NCI-H1930 (cell line): ENCODE data around the gene TMPRSS11D.

ENCODE experiments used
- DNase-seq, 2 experiments: peaks; one replicate each; lab custom pipeline; 2025; lab: John Stamatoyannopoulos, UW

TMPRSS11D gene

GRCh38 chr4:67883902-67884301 lies at the start of gene TMPRSS11D:
Gene TMPRSS11D, minus strand, starts transcription at chr4:67884002. Its CDS starts 69 bp downstream, at chr4:67883933.
- no peak for DNase-seq

GRCh38 chr4:67933038-67933437 lies 49.2 kb upstream of the TMPRSS11D start:
- no peak for DNase-seq

- DNase-seq, result no peak
Measured at GRCh38 chr4:67931256-67931655, 47.5 kb upstream of the TMPRSS11D start.

GRCh38 chr4:67929426-67929825 lies 45.6 kb upstream of the TMPRSS11D start:
- no peak for DNase-seq

- no peak for DNase-seq
Measured at GRCh38 chr4:67928546-67928945, 44.7 kb upstream of the TMPRSS11D start.

GRCh38 chr4:67927251-67927650 lies 43.4 kb upstream of the TMPRSS11D start:
- no peak for DNase-seq

GRCh38 chr4:67926485-67926884 lies 42.7 kb upstream of the TMPRSS11D start:
- DNase-seq, result no peak

- DNase-seq, result no peak
Measured at GRCh38 chr4:67922697-67923096, 38.9 kb upstream of the TMPRSS11D start.

- no peak for DNase-seq
Measured at GRCh38 chr4:67918428-67918827, 34.6 kb upstream of the TMPRSS11D start.

GRCh38 chr4:67915400-67915966 lies 31.7 kb upstream of the TMPRSS11D start:
- DNase-seq, result no peak

GRCh38 chr4:67912080-67912479 lies 28.3 kb upstream of the TMPRSS11D start:
- no peak for DNase-seq

- DNase-seq, result no peak
Measured at GRCh38 chr4:67911638-67912037, 27.8 kb upstream of the TMPRSS11D start.

GRCh38 chr4:67911141-67911540 lies 27.3 kb upstream of the TMPRSS11D start:
- DNase-seq, result no peak

- no peak for DNase-seq
Measured at GRCh38 chr4:67910585-67910905, 26.7 kb upstream of the TMPRSS11D start.

- no peak for DNase-seq
Measured at GRCh38 chr4:67909905-67910584, 26.2 kb upstream of the TMPRSS11D start.

GRCh38 chr4:67907650-67908049 lies 23.8 kb upstream of the TMPRSS11D start:
- DNase-seq, result no peak

- no peak for DNase-seq
Measured at GRCh38 chr4:67899096-67899495, 15.3 kb upstream of the TMPRSS11D start.

- DNase-seq, result no peak
Measured at GRCh38 chr4:67897686-67898085, 13.9 kb upstream of the TMPRSS11D start.

GRCh38 chr4:67896421-67897065 lies 12.7 kb upstream of the TMPRSS11D start:
- no peak for DNase-seq

- no peak for DNase-seq
Measured at GRCh38 chr4:67894659-67895058, 10.9 kb upstream of the TMPRSS11D start.

- no peak for DNase-seq
Measured at GRCh38 chr4:67892905-67893304, 9.1 kb upstream of the TMPRSS11D start.

GRCh38 chr4:67892253-67892652 lies 8.5 kb upstream of the TMPRSS11D start:
- DNase-seq, result no peak

- no peak for DNase-seq
Measured at GRCh38 chr4:67891645-67892044, 7.8 kb upstream of the TMPRSS11D start.

GRCh38 chr4:67886281-67886680 lies 2.5 kb upstream of the TMPRSS11D start:
- no peak for DNase-seq
